H54 (cell line): Measurements from ENCODE around the gene ACAP3.
"Not testable (repeated sequence)": the region's sequence is repeated elsewhere in the genome, so short reads cannot be mapped to it uniquely, and the experiment has no call there.

Experiments
- DNase-seq: peaks from one replicate; pipeline ENCODE4 v3.0.0; 2011; ENCODE audit warnings: low spot score, mixed read lengths; ENCODE audit not compliant: insufficient read length
- FAIRE-seq: peaks from 3 replicates; lab custom pipeline; 2011; peaks lifted over from hg19 to GRCh38; lab: Jason Lieb, UNC
- POLR2A ChIP-seq: IDR thresholded peaks from 2 replicates; pipeline ENCODE4 v1.6.1; 2011; ENCODE audit warnings: low read depth, mild to moderate bottlenecking, low read length

Gene ACAP3

DNA sequence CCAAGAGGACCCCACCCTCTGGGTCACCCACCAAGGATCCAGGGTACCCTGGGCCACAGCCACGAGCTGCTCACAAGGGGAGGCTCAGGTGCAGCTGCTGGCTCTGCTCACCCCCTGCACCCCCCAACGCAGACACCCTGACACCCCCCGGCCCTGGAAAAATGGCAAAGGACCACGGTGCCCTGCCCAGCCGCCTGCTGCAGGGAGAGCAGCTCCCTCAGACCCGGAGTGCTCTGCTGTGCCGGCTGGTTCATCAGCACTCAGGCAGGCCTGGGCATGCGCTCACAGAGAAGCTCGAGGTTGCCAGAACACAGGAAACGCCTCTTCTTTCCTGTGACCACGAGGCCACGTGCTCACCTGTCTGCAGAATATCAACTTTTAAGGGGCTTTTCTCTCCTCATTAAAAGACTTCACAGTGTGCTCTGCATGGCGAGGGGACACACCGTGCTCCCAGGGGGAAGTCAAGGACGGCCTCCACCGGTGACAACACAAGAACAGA, 56.9 kb downstream of the ACAP3 start:
- FAIRE-seq = no peak

DNA sequence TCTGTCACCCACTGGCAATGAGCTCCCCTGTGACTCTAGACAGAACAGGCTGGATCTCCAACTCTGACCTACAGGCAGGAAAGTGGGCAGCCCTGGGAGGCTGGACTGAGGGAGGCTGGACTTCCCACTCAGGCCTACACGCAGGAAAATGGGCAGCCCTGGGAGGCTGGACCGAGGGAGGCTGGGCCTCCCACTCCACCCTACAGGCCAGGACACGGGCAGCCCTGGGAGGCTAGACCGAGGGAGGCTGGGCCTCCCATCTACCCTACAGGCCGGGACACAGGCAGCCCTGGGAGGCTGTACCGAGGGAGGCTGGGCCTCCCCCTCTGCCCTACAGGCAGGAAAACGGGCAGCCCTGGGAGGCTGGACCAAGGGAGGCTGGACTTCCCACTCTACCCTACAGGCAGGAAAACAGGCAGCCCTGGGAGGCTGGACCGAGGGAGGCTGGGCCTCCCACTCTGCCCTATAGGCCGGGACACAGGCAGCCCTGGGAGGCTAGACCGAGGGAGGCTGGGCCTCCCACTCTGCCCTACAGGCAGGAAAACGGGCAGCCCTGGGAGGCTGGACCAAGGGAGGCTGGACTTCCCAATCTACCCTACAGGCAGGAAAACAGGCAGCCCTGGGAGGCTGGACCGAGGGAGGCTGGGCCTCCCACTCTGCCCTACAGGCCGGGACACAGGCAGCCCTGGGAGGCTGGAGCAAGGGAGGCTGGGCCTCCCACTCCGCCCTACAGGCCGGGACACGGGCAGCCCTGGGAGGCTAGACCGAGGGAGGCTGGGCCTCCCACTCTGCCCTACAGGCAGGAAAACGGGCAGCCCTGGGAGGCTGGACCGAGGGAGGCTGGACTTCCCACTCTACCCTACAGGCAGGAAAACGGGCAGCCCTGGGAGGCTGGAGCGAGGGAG, 59.5 kb downstream of the ACAP3 start:
- not testable (repeated sequence) for DNase-seq, FAIRE-seq

More for the DNA sequence above, 56.9 kb downstream of the ACAP3 start:
- TF ChIP-seq POLR2A = no peak
- DNase-seq = no peak

DNA sequence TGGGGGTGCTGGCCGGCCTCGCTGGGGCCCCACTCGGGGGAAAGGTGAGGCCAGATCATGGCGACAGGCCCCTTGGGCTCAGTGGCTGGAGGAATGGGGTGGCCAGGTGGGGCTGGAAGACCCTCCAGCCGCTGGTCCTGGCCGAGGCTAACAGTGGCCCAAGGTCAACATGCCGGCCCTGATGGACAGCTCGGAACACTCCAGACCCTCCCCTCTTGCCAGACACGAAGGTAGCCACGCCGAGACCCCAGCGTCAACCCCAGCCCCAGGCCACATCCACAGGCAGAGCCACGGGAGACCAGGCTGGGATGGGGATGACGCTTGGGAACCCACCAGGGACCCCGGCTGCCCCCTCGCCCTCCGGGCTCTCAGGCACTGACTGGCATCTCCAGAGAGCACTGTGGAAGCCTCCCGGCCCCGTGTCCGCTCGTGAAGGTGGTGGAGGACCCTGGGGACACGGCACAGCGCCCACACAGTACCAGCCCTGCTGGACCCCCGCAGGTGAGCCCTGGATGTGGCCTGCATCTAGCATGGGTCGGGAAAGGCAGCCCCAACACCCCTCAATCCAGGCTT, 60.3 kb downstream of the ACAP3 start:
- TF ChIP-seq POLR2A = no peak

GRCh38 chr1:1246577-1247340, 61.0 kb downstream of the ACAP3 start, which contains the start of gene C1QTNF12:
Gene C1QTNF12, minus strand, starts transcription at chr1:1246722. Its CDS starts 32 bp downstream, at chr1:1246690.
- no peak for DNase-seq
- no peak for FAIRE-seq
- TF ChIP-seq POLR2A = no peak

More for the DNA sequence above, 60.3 kb downstream of the ACAP3 start:
- DNase-seq (no peak), FAIRE-seq (no peak)

- FAIRE-seq = no peak
- no peak for TF ChIP-seq POLR2A
Measured at GRCh38 chr1:1245817-1246576, 61.7 kb downstream of the ACAP3 start.

GRCh38 chr1:1245178-1245816, 62.4 kb downstream of the ACAP3 start:
- FAIRE-seq (no peak), DNase-seq (no peak)
- TF ChIP-seq POLR2A = no peak

More at GRCh38 chr1:1245817-1246576, 61.7 kb downstream of the ACAP3 start:
- DNase-seq = no peak

DNA sequence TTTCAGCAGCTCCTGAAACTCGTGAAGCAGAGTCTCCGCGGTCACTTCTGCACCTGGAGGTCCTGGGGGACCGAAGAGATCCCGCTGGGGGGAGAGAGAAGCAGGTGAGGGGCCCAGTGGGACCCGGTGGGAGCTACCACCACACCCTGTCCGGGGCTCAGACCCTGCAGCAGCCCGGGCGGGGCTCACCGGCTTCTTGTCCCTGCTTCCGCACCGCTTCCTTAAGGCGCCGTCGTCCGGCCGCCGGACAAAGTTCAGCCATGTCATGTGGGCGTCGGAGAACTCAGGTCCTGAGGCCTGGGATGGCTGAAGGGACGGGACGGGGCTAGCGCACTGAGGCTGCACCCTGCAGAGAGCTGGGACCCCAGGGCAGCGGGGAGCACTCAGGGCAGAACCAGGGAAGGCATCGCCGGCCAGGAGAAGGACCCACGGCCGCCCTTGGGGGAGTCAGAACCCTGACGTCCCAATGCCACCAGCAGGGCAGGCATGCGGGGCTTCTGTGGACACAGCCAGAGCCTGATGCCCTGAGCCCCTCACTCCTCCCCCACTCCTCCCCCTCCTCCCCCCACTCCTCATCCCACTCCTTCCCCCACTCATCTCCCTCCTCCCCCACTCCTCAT, 63.4 kb downstream of the ACAP3 start:
- DNase-seq = no peak
- TF ChIP-seq POLR2A = no peak
- no peak for FAIRE-seq

- DNase-seq = no peak
- no peak for FAIRE-seq
- TF ChIP-seq POLR2A = no peak
Measured at GRCh38 chr1:1243807-1244191, 63.9 kb downstream of the ACAP3 start.

GRCh38 chr1:1243266-1243660, 64.5 kb downstream of the ACAP3 start:
- no peak for TF ChIP-seq POLR2A
- DNase-seq = no peak
- no peak for FAIRE-seq

- DNase-seq = no peak
- no peak for TF ChIP-seq POLR2A
- no peak for FAIRE-seq
Measured at GRCh38 chr1:1242461-1243265, 65.1 kb downstream of the ACAP3 start.
